ENCODE results near the gene ELAVL3. TPM values are rescaled to one million over a fixed set of nuclear protein-coding genes. Genes with fewer than 3 reads are reported as not detected.

Gene ELAVL3
- total RNA-seq, 4 donors from 2014 or later: not detected

GRCh38 chr19:11422163-11423065 lies 58.4 kb downstream of the ELAVL3 start:
- Histone ChIP-seq H3K27me3 (peaks cover 54% of the 10 kb centered on the region), H3K27ac (peak overlapping the region; percentile 47), H3K36me3 (no peaks in the 10 kb centered on the region), H3K4me3 (peak overlapping the region; percentile 46), H3K4me1 (peaks cover 54% of the 10 kb centered on the region), H3K9me3 (no peaks in the 10 kb centered on the region)
- TF ChIP-seq POLR2AphosphoS5 (IDR thresholded peaks at IDR 0.05): no peak
- no peak for TF ChIP-seq POLR2A (IDR thresholded peaks at IDR 0.05)
- TF ChIP-seq EP300 (IDR thresholded peaks at IDR 0.05): no peak
- no peak for TF ChIP-seq CTCF (IDR thresholded peaks at IDR 0.05)
- 7% methylated on average over 9 of the region's 56 CpGs for WGBS
- peak; percentile 88 to 91 for DNase-seq (ENCODE audit: low spot score in 2 of 2)

GRCh38 chr19:11421371-11422098 lies 59.3 kb downstream of the ELAVL3 start:
- H3K27ac ChIP-seq: no peak overlapping the region
- H3K4me3 ChIP-seq: peak overlapping the region; percentile 46
- no peak for DNase-seq (ENCODE audit: low spot score in 2 of 2)
- 10% methylated on average over 31 of the region's 36 CpGs for WGBS
- no peaks in the 10 kb centered on the region for H3K36me3 ChIP-seq
- TF ChIP-seq CTCF (IDR thresholded peaks at IDR 0.05) (no peak), POLR2A (IDR thresholded peaks at IDR 0.05) (no peak), EP300 (IDR thresholded peaks at IDR 0.05) (no peak), POLR2AphosphoS5 (IDR thresholded peaks at IDR 0.05) (no peak)
- H3K9me3 ChIP-seq: no peaks in the 10 kb centered on the region
- H3K27me3 ChIP-seq: peaks cover 54% of the 10 kb centered on the region
- peaks cover 54% of the 10 kb centered on the region for H3K4me1 ChIP-seq

GRCh38 chr19:11420429-11421370 lies 60.1 kb downstream of the ELAVL3 start:
- no peak for DNase-seq (ENCODE audit: low spot score in 2 of 2)
- Histone ChIP-seq H3K36me3 (no peaks in the 10 kb centered on the region), H3K27me3 (peaks cover 54% of the 10 kb centered on the region), H3K4me3 (peak overlapping the region; percentile 41), H3K4me1 (peaks cover 54% of the 10 kb centered on the region), H3K27ac (no peak overlapping the region), H3K9me3 (no peaks in the 10 kb centered on the region)
- 7% methylated on average over 25 of the region's 46 CpGs for WGBS
- no peak for TF ChIP-seq CTCF (IDR thresholded peaks at IDR 0.05)

GRCh38 chr19:11418549-11419506 lies 62.0 kb downstream of the ELAVL3 start, which contains the start of gene RGL3:
Gene RGL3, minus strand, starts transcription at chr19:11419314. Its CDS starts 36 bp downstream, at chr19:11419278.
- H3K27ac ChIP-seq: no peak within 1 kb of the TSS
- DNase-seq (ENCODE audit: low spot score in 2 of 2): no peak
- H3K27me3 ChIP-seq: peaks cover 50% of the 10 kb centered on the region
- H3K4me3 ChIP-seq: peak within 1 kb of the TSS; percentile 46
- TF ChIP-seq CTCF (IDR thresholded peaks at IDR 0.05): no peak
- no peak for TF ChIP-seq POLR2A (IDR thresholded peaks at IDR 0.05)
- no peak for TF ChIP-seq POLR2AphosphoS5 (IDR thresholded peaks at IDR 0.05)
- no peak for TF ChIP-seq EP300 (IDR thresholded peaks at IDR 0.05)
- H3K9me3 ChIP-seq: no peaks in the 10 kb centered on the region
- no peaks in the 10 kb centered on the region for H3K36me3 ChIP-seq
- WGBS: 6% methylated on average over 9 of the region's 72 CpGs
- peaks cover 53% of the 10 kb centered on the region for H3K4me1 ChIP-seq
